IPS DF 4.7 (cell line): ENCODE data around the gene SPRR1B.
"Not testable (repeated sequence)": the region's sequence is repeated elsewhere in the genome, so short reads cannot be mapped to it uniquely, and the experiment has no call there.

Experiments
- DNase-seq: peaks from one replicate; pipeline ENCODE4 v3.0.0-alpha.2; 2013; ENCODE audit warnings: low spot score; ENCODE audit errors: extremely low read depth

SPRR1B gene

GRCh38 chr1:153035211-153035610 is 4.2 kb downstream of the SPRR1B start:
- DNase-seq, result no peak

- DNase-seq, result no peak
Observed at GRCh38 chr1:153040950-153041631, 10.1 kb downstream of the SPRR1B start, which contains the start of gene SPRR2D. Gene SPRR2D, minus strand, starts transcription at chr1:153041120. Its CDS starts 774 bp downstream, at chr1:153040346.

GRCh38 chr1:153049211-153049610 is 18.2 kb downstream of the SPRR1B start:
- no peak for DNase-seq

GRCh38 chr1:153056111-153056510 is 25.1 kb downstream of the SPRR1B start:
- not testable (repeated sequence) for DNase-seq

GRCh38 chr1:153057375-153057774 is 26.4 kb downstream of the SPRR1B start, which contains the start of gene SPRR2A:
Gene SPRR2A, minus strand, starts transcription at chr1:153057512. Its CDS starts 777 bp downstream, at chr1:153056735.
- no peak for DNase-seq

- DNase-seq, result no peak
Observed at GRCh38 chr1:153058154-153058553, 27.2 kb downstream of the SPRR1B start.

GRCh38 chr1:153058826-153059784 is 28.1 kb downstream of the SPRR1B start:
- no peak for DNase-seq

GRCh38 chr1:153070243-153070642 is 39.2 kb downstream of the SPRR1B start:
- DNase-seq, result no peak

- no peak for DNase-seq
Observed at GRCh38 chr1:153071511-153071910, 40.5 kb downstream of the SPRR1B start, which contains the start of gene SPRR2B. Gene SPRR2B, minus strand, starts transcription at chr1:153071611. Its CDS starts 772 bp downstream, at chr1:153070839.

- DNase-seq, result no peak
Observed at GRCh38 chr1:153072806-153073726, 42.1 kb downstream of the SPRR1B start.

GRCh38 chr1:153081736-153082135 is 50.7 kb downstream of the SPRR1B start:
- no peak for DNase-seq
